PC-3 (cell line): ENCODE results near the gene DOK3. TPM values are rescaled to one million over a fixed set of nuclear protein-coding genes. Genes with fewer than 3 reads are reported as not detected.
A peak's percentile ranks its signal among the peaks of the same experiment; 100 is the strongest.

Experiments
- ATAC-seq: fragments of 200-7000 bp; cut with Tn5 transposase; 2 replicates; pipeline ENCODE4 v1.9.1; 2020; ENCODE audit warnings: mild to moderate bottlenecking, moderate library complexity
- BruUV-seq: library from RNA; stranded (reverse); fragments of 400-500 nt; replicated peaks from 2 replicates; lab custom pipeline; 2021; lab: Mats Ljungman, UMichigan
- CTCF ChIA-PET: fragments of 300-600 bp; sonication (Branson Sonifier 250); formaldehyde crosslinking; loops from one replicate; lab custom pipeline; 2022; ENCODE audit warnings: antibody characterized with exemption; lab: Charles Lee
- POLR2A ChIA-PET: fragments of 300-600 bp; sonication (Branson Sonifier 250); formaldehyde crosslinking; loops from one replicate; lab custom pipeline; 2022; ENCODE audit warnings: antibody characterized with exemption; ENCODE audit not compliant: unreplicated experiment; lab: Charles Lee
- DNase-seq: peaks from one replicate; pipeline ENCODE4 v3.0.0-alpha.2; 2015
- H2AFZ ChIP-seq: fragments of 300-600 bp; sonication (generic); 2 replicates; pipeline ENCODE4 v1.6.0; 2016; ENCODE audit warnings: antibody characterized with exemption, low read length
- H3F3A ChIP-seq: fragments of 300-600 bp; sonication (generic); one replicate; pipeline ENCODE4 v1.6.0; 2017; ENCODE audit warnings: antibody characterized with exemption, low read length, control low read depth, mild to moderate bottlenecking; ENCODE audit not compliant: unreplicated experiment
- H3K27ac ChIP-seq: fragments of 300-600 bp; sonication (generic); 2 replicates; pipeline ENCODE4 v1.5.1; 2016; ENCODE audit warnings: mild to moderate bottlenecking, low read length
- H3K27me3 ChIP-seq: fragments of 300-600 bp; sonication (generic); 2 replicates; pipeline ENCODE4 v1.6.1; 2016; ENCODE audit warnings: low read length, mixed read lengths
- H3K36me3 ChIP-seq: fragments of 300-600 bp; sonication (generic); 2 replicates; pipeline ENCODE4 v1.6.1; 2016; ENCODE audit warnings: low read depth, mixed run types, low read length, mixed read lengths
- H3K4me1 ChIP-seq: fragments of 300-600 bp; sonication (generic); 2 replicates; pipeline ENCODE4 v1.5.1; 2016; ENCODE audit warnings: low read length; ENCODE audit not compliant: insufficient read depth
- H3K4me2 ChIP-seq: fragments of 300-600 bp; sonication (generic); 2 replicates; pipeline ENCODE4 v1.6.0; 2016; ENCODE audit warnings: low read length
- H3K4me3 ChIP-seq: fragments of 300-600 bp; sonication (generic); 2 replicates; pipeline ENCODE4 v1.5.1; 2016; ENCODE audit warnings: mild to moderate bottlenecking, low read length, mixed read lengths
- H3K79me2 ChIP-seq: fragments of 300-600 bp; sonication (generic); 2 replicates; pipeline ENCODE4 v1.6.1; 2017; ENCODE audit warnings: low read length, mixed read lengths
- H3K9ac ChIP-seq: fragments of 300-600 bp; sonication (generic); 2 replicates; pipeline ENCODE4 v1.6.0; 2016; ENCODE audit warnings: mild to moderate bottlenecking, low read length
- H3K9me2 ChIP-seq: fragments of 300-600 bp; sonication (generic); replicated peaks from 2 replicates; pipeline ENCODE4 v1.6.1; 2016; ENCODE audit warnings: mixed run types, low read length, mixed read lengths
- H3K9me3 ChIP-seq: fragments of 300-600 bp; sonication (generic); 2 replicates; pipeline ENCODE4 v1.6.1; 2016; ENCODE audit warnings: low read length, mixed read lengths
- H4K20me1 ChIP-seq: fragments of 300-600 bp; sonication (generic); 2 replicates; pipeline ENCODE4 v1.6.1; 2016; ENCODE audit warnings: low read length, mixed read lengths
- CTCF ChIP-seq: fragments of 300-600 bp; sonication (generic); conservative IDR thresholded peaks from 2 replicates; pipeline ENCODE4 v1.5.1; 2017; ENCODE audit warnings: antibody characterized with exemption, low read depth, mild to moderate bottlenecking, low read length
- EZH2 ChIP-seq: fragments of 300-600 bp; sonication (generic); IDR thresholded peaks from one replicate; pipeline ENCODE4 v1.6.1; 2017; ENCODE audit warnings: antibody characterized with exemption, mild to moderate bottlenecking, low read length; ENCODE audit not compliant: unreplicated experiment
- EZH2phosphoT487 ChIP-seq: fragments of 300-600 bp; sonication (generic); IDR thresholded peaks from 2 replicates; pipeline ENCODE4 v1.6.1; 2018; ENCODE audit warnings: mild to moderate bottlenecking, antibody characterized with exemption, low read length, borderline replicate concordance
- intact Hi-C: fragments of 100-400 bp; cut with micrococcal nuclease; formaldehyde crosslinking; loops from 2 replicates; pipeline ENCODE4 v1.9.0; 2023
- total RNA-seq: library from RNA; depleted of rRNA; stranded (reverse); fragments of >200 nt; gene quantifications from 2 replicates; pipeline ENCODE4 v1.2.3, GENCODE V29; 2014

Gene DOK3
- total RNA-seq, 1 experiment from 2014 or later = 6.2 TPM

- DNase-seq (no peak), ATAC-seq (no peak)
- Histone ChIP-seq H3K9me3 (no peaks in the 10 kb centered on the region), H4K20me1 (no peaks in the 10 kb centered on the region), H3K4me3 (no peak overlapping the region), H3K27ac (no peak overlapping the region), H3K4me2 (no peak overlapping the region), H2AFZ (no peak overlapping the region), H3K9me2 (no peaks in the 10 kb centered on the region), H3F3A (no peaks in the 10 kb centered on the region), H3K9ac (no peak overlapping the region), H3K4me1 (no peaks in the 10 kb centered on the region), H3K36me3 (peaks cover 12% of the 10 kb centered on the region; the same call in 1 of the 2 replicates), H3K79me2 (no peaks in the 10 kb centered on the region), H3K27me3 (no peaks in the 10 kb centered on the region)
- intact Hi-C loops = no loop called here
- ChIA-PET POLR2A (no interaction called here), CTCF (no interaction called here)
- no TSS peak for BruUV-seq
- TF ChIP-seq CTCF (no peak), EZH2 (no peak), EZH2phosphoT487 (no peak)
Measured at GRCh38 chr5:177507596-177508220, 1.9 kb downstream of the DOK3 start.

GRCh38 chr5:177507165-177507564, 2.5 kb downstream of the DOK3 start:
- ChIA-PET POLR2A (no interaction called here), CTCF (no interaction called here)
- no peaks in the 10 kb centered on the region for H3K4me1 ChIP-seq
- peak; percentile 43; the same call in 1 of the 2 replicates for TF ChIP-seq CTCF
- no peak for TF ChIP-seq EZH2phosphoT487
- peaks cover 8% of the 10 kb centered on the region; the same call in 1 of the 2 replicates for H3K36me3 ChIP-seq
- no peak overlapping the region for H3K27ac ChIP-seq
- no peak overlapping the region for H3K4me2 ChIP-seq
- no peaks in the 10 kb centered on the region for H3K27me3 ChIP-seq
- H4K20me1 ChIP-seq = no peaks in the 10 kb centered on the region
- no TSS peak for BruUV-seq
- no peaks in the 10 kb centered on the region for H3F3A ChIP-seq
- H3K79me2 ChIP-seq = no peaks in the 10 kb centered on the region
- no peaks in the 10 kb centered on the region for H3K9me3 ChIP-seq
- H2AFZ ChIP-seq = no peak overlapping the region
- H3K9ac ChIP-seq = no peak overlapping the region
- intact Hi-C loops = no loop called here
- no peaks in the 10 kb centered on the region for H3K9me2 ChIP-seq
- H3K4me3 ChIP-seq = no peak overlapping the region
- ATAC-seq = 0 out of 2 replicates have a peak, but pooled peaks have one; percentile 20
- peak; percentile 27 for DNase-seq

- H3K9me3 ChIP-seq = no peaks in the 10 kb centered on the region
- no peak overlapping the region for H3K4me2 ChIP-seq
- no TSS peak for BruUV-seq
- H3K79me2 ChIP-seq = no peaks in the 10 kb centered on the region
- intact Hi-C loops = no loop called here
- no peaks in the 10 kb centered on the region for H3K4me1 ChIP-seq
- no peaks in the 10 kb centered on the region for H3F3A ChIP-seq
- H3K27me3 ChIP-seq = no peaks in the 10 kb centered on the region
- CTCF ChIA-PET = no interaction called here
- H3K4me3 ChIP-seq = no peak overlapping the region
- no peak overlapping the region for H3K9ac ChIP-seq
- no peak for ATAC-seq
- H2AFZ ChIP-seq = no peak overlapping the region
- POLR2A ChIA-PET = no interaction called here
- H4K20me1 ChIP-seq = no peaks in the 10 kb centered on the region
- H3K27ac ChIP-seq = no peak overlapping the region
- no peak for DNase-seq
- H3K9me2 ChIP-seq = no peaks in the 10 kb centered on the region
- TF ChIP-seq EZH2 (no peak), CTCF (no peak), EZH2phosphoT487 (no peak)
- no peaks in the 10 kb centered on the region; the same call in 1 of the 2 replicates for H3K36me3 ChIP-seq
Measured at GRCh38 chr5:177505075-177505474, 4.6 kb downstream of the DOK3 start.
